Hepatocyte (in vitro differentiated cells): Measurements from ENCODE around the gene SHROOM4.

Experiments used
- CTCF ChIP-seq: fragments of 200-600 bp; sonication (generic); IDR thresholded peaks from 2 replicates; pipeline ENCODE4 v1.5.1; 2016; ENCODE audit warnings: antibody characterized with exemption, mild to moderate bottlenecking; ENCODE audit not compliant: poor library complexity
- EZH2 ChIP-seq: fragments of 200-600 bp; sonication (generic); IDR thresholded peaks from 2 replicates; pipeline ENCODE4 v1.6.1; 2016; ENCODE audit warnings: antibody characterized with exemption, mild to moderate bottlenecking, borderline replicate concordance

GRCh38 chrX:50614460-50614859, 199.5 kb downstream of the SHROOM4 start:
- TF ChIP-seq CTCF (no peak), EZH2 (no peak)
